Nephron (organoid): ENCODE measurements around the gene CORO2B.

Experiments
- H3K27ac Mint-ChIP-seq, 3 experiments: 2 replicates each; pipeline ENCODE4 v1.8.0; 2020; ENCODE audit warnings: mixed read lengths in 3 of 3, mild to moderate bottlenecking in 2 of 3, moderate library complexity in 1 of 3
- H3K27me3 Mint-ChIP-seq: 2 replicates; pipeline ENCODE4 v1.8.0; 2021; ENCODE audit warnings: low read depth, mild to moderate bottlenecking, moderate library complexity, mixed read lengths
- H3K36me3 Mint-ChIP-seq: 2 replicates; pipeline ENCODE4 v1.8.0; 2020; ENCODE audit warnings: low read depth, mixed read lengths
- H3K4me1 Mint-ChIP-seq: 2 replicates; pipeline ENCODE4 v1.8.0; 2020; ENCODE audit warnings: mixed read lengths
- H3K4me3 Mint-ChIP-seq, 3 experiments: 2 replicates each; pipeline ENCODE4 v1.8.0; 2020; ENCODE audit warnings: mild to moderate bottlenecking in 3 of 3, mixed read lengths in 3 of 3, moderate library complexity in 2 of 3
- H3K9me3 Mint-ChIP-seq: 2 replicates; pipeline ENCODE4 v1.8.0; 2020; ENCODE audit warnings: mixed read lengths
- CTCF ChIP-seq, 3 experiments: fragments of 200-600 bp; sonication (generic); IDR thresholded peaks; one replicate each; pipeline ENCODE4 v1.5.0; 2021; ENCODE audit warnings: antibody characterized with exemption in 3 of 3; ENCODE audit not compliant: unreplicated experiment in 3 of 3

Gene CORO2B

GRCh38 chr15:68733666-68734065 is 154.9 kb downstream of the CORO2B start:
- no peaks in the 10 kb centered on the region for H3K9me3 Mint-ChIP-seq
- no peaks in the 10 kb centered on the region for H3K27me3 Mint-ChIP-seq
- no peak overlapping the region for H3K27ac Mint-ChIP-seq
- H3K36me3 Mint-ChIP-seq: no peaks in the 10 kb centered on the region
- no peak overlapping the region for H3K4me3 Mint-ChIP-seq
- H3K4me1 Mint-ChIP-seq: peaks cover 15% of the 10 kb centered on the region
- TF ChIP-seq CTCF (IDR thresholded peaks at IDR 0.05; ENCODE audit: unreplicated experiment in 3 of 3): no peak

GRCh38 chr15:68734352-68734751 is 155.6 kb downstream of the CORO2B start:
- H3K27me3 Mint-ChIP-seq: no peaks in the 10 kb centered on the region
- H3K36me3 Mint-ChIP-seq: no peaks in the 10 kb centered on the region
- no peaks in the 10 kb centered on the region for H3K9me3 Mint-ChIP-seq
- H3K4me3 Mint-ChIP-seq: no peak overlapping the region
- H3K4me1 Mint-ChIP-seq: peaks cover 15% of the 10 kb centered on the region
- no peak overlapping the region for H3K27ac Mint-ChIP-seq
- TF ChIP-seq CTCF (IDR thresholded peaks at IDR 0.05; ENCODE audit: unreplicated experiment in 3 of 3): no peak

- Mint-ChIP-seq H3K36me3 (no peaks in the 10 kb centered on the region), H3K4me3 (no peak overlapping the region), H3K27me3 (no peaks in the 10 kb centered on the region), H3K4me1 (peaks cover 14% of the 10 kb centered on the region), H3K9me3 (no peaks in the 10 kb centered on the region), H3K27ac (no peak overlapping the region)
- no peak for TF ChIP-seq CTCF (IDR thresholded peaks at IDR 0.05; ENCODE audit: unreplicated experiment in 3 of 3)
Measured at GRCh38 chr15:68734881-68735280, 156.1 kb downstream of the CORO2B start.

- TF ChIP-seq CTCF (IDR thresholded peaks at IDR 0.05; ENCODE audit: unreplicated experiment in 3 of 3): no peak
- H3K4me3 Mint-ChIP-seq: no peak overlapping the region
- H3K36me3 Mint-ChIP-seq: no peaks in the 10 kb centered on the region
- no peak overlapping the region for H3K27ac Mint-ChIP-seq
- H3K9me3 Mint-ChIP-seq: no peaks in the 10 kb centered on the region
- H3K27me3 Mint-ChIP-seq: no peaks in the 10 kb centered on the region
- peaks cover 7% of the 10 kb centered on the region for H3K4me1 Mint-ChIP-seq
Measured at GRCh38 chr15:68735610-68736009, 156.8 kb downstream of the CORO2B start.

GRCh38 chr15:68739390-68740080 is 160.7 kb downstream of the CORO2B start:
- Mint-ChIP-seq H3K4me3 (no peak overlapping the region), H3K36me3 (no peaks in the 10 kb centered on the region), H3K9me3 (no peaks in the 10 kb centered on the region), H3K27me3 (no peaks in the 10 kb centered on the region), H3K4me1 (peaks cover 7% of the 10 kb centered on the region), H3K27ac (no peak overlapping the region)
- no peak for TF ChIP-seq CTCF (IDR thresholded peaks at IDR 0.05; ENCODE audit: unreplicated experiment in 3 of 3)

GRCh38 chr15:68743256-68743655 is 164.5 kb downstream of the CORO2B start:
- no peaks in the 10 kb centered on the region for H3K36me3 Mint-ChIP-seq
- H3K27ac Mint-ChIP-seq: no peak overlapping the region
- H3K4me1 Mint-ChIP-seq: peaks cover 7% of the 10 kb centered on the region
- peak overlapping the region in 1 of 3 experiments; percentile 46 for H3K4me3 Mint-ChIP-seq
- H3K27me3 Mint-ChIP-seq: no peaks in the 10 kb centered on the region
- H3K9me3 Mint-ChIP-seq: no peaks in the 10 kb centered on the region
- no peak for TF ChIP-seq CTCF (IDR thresholded peaks at IDR 0.05; ENCODE audit: unreplicated experiment in 3 of 3)
